GM18873 (cell line): ENCODE measurements around the gene SRD5A2.

Source experiments
- ATAC-seq: cut with Tn5 transposase; IDR thresholded peaks from one replicate; pipeline ENCODE4 v1.9.1; 2021; ENCODE audit warnings: mild to moderate bottlenecking, moderate library complexity, moderate number of reproducible peaks; ENCODE audit not compliant: unreplicated experiment, low FRiP score

SRD5A2 gene

GRCh38 chr2:31474296-31474695 lies 106.4 kb downstream of the SRD5A2 start:
- ATAC-seq = no peak
